ENCODE results near the gene HES7. TPM values are rescaled to one million over a fixed set of nuclear protein-coding genes. Genes with fewer than 3 reads are reported as not detected.

Gene HES7
- total RNA-seq, 4 donors from 2014 or later, result 0.89 to 0.94 TPM; not detected in 2

- H3K4me1 ChIP-seq, result peaks cover 0 to 94% (median 20%) of the 10 kb centered on the region in 3 donors
- ATAC-seq, result no peak
- WGBS, 2 donors (ENCODE audit: low coverage in 1 of 2), result 78 to 81% methylated on average over 5 to 6 of the region's 14 CpGs
Measured at GRCh38 chr17:8146381-8147140, 22.7 kb upstream of the HES7 start.

GRCh38 chr17:8145811-8146210 lies 21.9 kb upstream of the HES7 start:
- Histone ChIP-seq H3K36me3 (peaks cover 15 to 100% of the 10 kb centered on the region in 2 donors), H3K27ac (peak overlapping the region; percentile 4 to 100 (median 99)), H3K9me3 (no peaks in the 10 kb centered on the region), H3K27me3 (no peaks in the 10 kb centered on the region), H3K4me3 (no peak overlapping the region), H3K4me1 (peaks cover 0 to 99% (median 20%) of the 10 kb centered on the region in 3 donors)
- no peak for ATAC-seq
- WGBS, 2 donors (ENCODE audit: low coverage in 1 of 2), result 100% methylated on average over 1 of the region's 12 CpGs; no CpG with 5 or more reads in 1 of the 2 donors
- TF ChIP-seq EP300 (IDR thresholded peaks at IDR 0.05), result no peak
- no peak for TF ChIP-seq POLR2AphosphoS5 (IDR thresholded peaks at IDR 0.05)
- TF ChIP-seq POLR2A (IDR thresholded peaks at IDR 0.05), result no peak
- TF ChIP-seq CTCF (IDR thresholded peaks at IDR 0.05), result no peak

More at GRCh38 chr17:8146381-8147140, 22.7 kb upstream of the HES7 start:
- Histone ChIP-seq H3K27ac (peak overlapping the region; percentile 4 to 100 (median 99)), H3K4me3 (no peak overlapping the region), H3K9me3 (no peaks in the 10 kb centered on the region), H3K36me3 (peaks cover 15 to 93% of the 10 kb centered on the region in 2 donors), H3K27me3 (no peaks in the 10 kb centered on the region)
- no peak for TF ChIP-seq EP300 (IDR thresholded peaks at IDR 0.05)
- no peak for TF ChIP-seq POLR2A (IDR thresholded peaks at IDR 0.05)

- no peak for TF ChIP-seq POLR2A (IDR thresholded peaks at IDR 0.05)
- TF ChIP-seq CTCF (IDR thresholded peaks at IDR 0.05), result no peak
- TF ChIP-seq POLR2AphosphoS5 (IDR thresholded peaks at IDR 0.05), result no peak
- TF ChIP-seq EP300 (IDR thresholded peaks at IDR 0.05), result no peak
- 58 to 83% methylated on average over 4 to 5 of the region's 15 CpGs for WGBS, 2 donors (ENCODE audit: low coverage in 1 of 2)
- Histone ChIP-seq H3K9me3 (no peaks in the 10 kb centered on the region), H3K27me3 (no peaks in the 10 kb centered on the region), H3K4me1 (peaks cover 0 to 99% (median 8%) of the 10 kb centered on the region in 3 donors), H3K4me3 (no peak overlapping the region), H3K27ac (peak overlapping the region in 3 of 4 donors; percentile 99 to 100 (median 99)), H3K36me3 (peaks cover 15 to 100% of the 10 kb centered on the region in 2 donors)
- no peak for ATAC-seq
Measured at GRCh38 chr17:8144401-8145231, 20.7 kb upstream of the HES7 start.

GRCh38 chr17:8143581-8144400 lies 19.9 kb upstream of the HES7 start:
- 88% methylated on average over 7 to 12 of the region's 22 CpGs for WGBS, 2 donors (ENCODE audit: low coverage in 1 of 2)
- H3K4me3 ChIP-seq, result no peak overlapping the region
- H3K9me3 ChIP-seq, result no peaks in the 10 kb centered on the region
- peaks cover 15 to 96% of the 10 kb centered on the region in 2 donors for H3K36me3 ChIP-seq
- H3K27ac ChIP-seq, result peak overlapping the region in 3 of 4 donors; percentile 99 to 100 (median 99)
- TF ChIP-seq CTCF (IDR thresholded peaks at IDR 0.05) (no peak), POLR2AphosphoS5 (IDR thresholded peaks at IDR 0.05) (peak; percentile 19)
- ATAC-seq, result no peak
- peaks cover 0 to 99% (median 7%) of the 10 kb centered on the region in 3 donors for H3K4me1 ChIP-seq
- H3K27me3 ChIP-seq, result no peaks in the 10 kb centered on the region

Measured in gastroesophageal sphincter (tissue), 4 donors.